Thoracic aorta (tissue), 2 donors: Measurements from ENCODE around the gene RFTN2. TPM values are rescaled to one million over a fixed set of nuclear protein-coding genes. Genes with fewer than 3 reads are reported as not detected.

Experiments used
- ATAC-seq: fragments of 150-250 bp; one replicate; pipeline ENCODE4 v1.8.0; 2017; ENCODE audit warnings: low read depth; ENCODE audit not compliant: insufficient number of reproducible peaks, low FRiP score
- DNase-seq: peaks from one replicate; pipeline ENCODE4 v3.0.0-alpha.2; 2020; ENCODE audit warnings: low spot score
- H3K27ac ChIP-seq, 2 donors: fragments of 200-600 bp; sonication (generic); 1 replicate in 1 of 2; 2 replicates in 1 of 2; pipeline ENCODE4 v1.5.1; 2016; ENCODE audit warnings: mild to moderate bottlenecking in 2 of 2, moderate library complexity in 2 of 2
- H3K27me3 ChIP-seq: fragments of 200-600 bp; sonication (generic); replicated peaks from 2 replicates; pipeline ENCODE4 v1.6.0; 2016; ENCODE audit warnings: mild to moderate bottlenecking; ENCODE audit not compliant: insufficient read depth
- H3K36me3 ChIP-seq: fragments of 200-600 bp; sonication (generic); one replicate; pipeline ENCODE4 v1.5.1; 2016
- H3K4me1 ChIP-seq, 2 donors: fragments of 200-600 bp; sonication (generic); 1 replicate in 1 of 2; 2 replicates in 1 of 2; pipeline versions ENCODE4 v1.5.1 to v1.6.0; 2016; ENCODE audit warnings: low read depth in 2 of 2, mild to moderate bottlenecking in 1 of 2; ENCODE audit not compliant: control insufficient read depth in 1 of 2
- H3K4me3 ChIP-seq: fragments of 200-600 bp; sonication (generic); 2 replicates; pipeline ENCODE4 v1.5.1; 2016; ENCODE audit warnings: mild to moderate bottlenecking
- H3K9me3 ChIP-seq: fragments of 200-600 bp; sonication (generic); 2 replicates; pipeline ENCODE4 v1.5.1; 2016
- CTCF ChIP-seq: fragments of 200-600 bp; sonication (generic); IDR thresholded peaks from one replicate; pipeline ENCODE4 v1.5.1; 2019; ENCODE audit warnings: antibody characterized with exemption
- total RNA-seq, 2 donors: library from RNA; depleted of rRNA; stranded (reverse); fragments of >200 nt; gene quantifications; one replicate each; pipeline versions ENCODE4 v1.1.0 to v1.2.3, GENCODE V29; 2016

RFTN2 gene
- total RNA-seq, 2 donors from 2014 or later: 9.3 to 18.9 TPM

GRCh38 chr2:197573608-197574007 lies 101.8 kb downstream of the RFTN2 start:
- H3K4me3 ChIP-seq: no peak overlapping the region
- no peak for DNase-seq
- H3K36me3 ChIP-seq: no peaks in the 10 kb centered on the region
- TF ChIP-seq CTCF: no peak
- H3K4me1 ChIP-seq: peaks cover 0 to 4% of the 10 kb centered on the region in 2 donors
- H3K27ac ChIP-seq: no peak overlapping the region
- no peaks in the 10 kb centered on the region for H3K9me3 ChIP-seq
- ATAC-seq: no peak
- no peaks in the 10 kb centered on the region for H3K27me3 ChIP-seq

GRCh38 chr2:197571627-197572271 lies 103.6 kb downstream of the RFTN2 start:
- ATAC-seq (no peak), DNase-seq (no peak)
- no peaks in the 10 kb centered on the region for H3K27me3 ChIP-seq
- TF ChIP-seq CTCF: no peak
- H3K27ac ChIP-seq: no peak overlapping the region
- no peaks in the 10 kb centered on the region for H3K9me3 ChIP-seq
- no peaks in the 10 kb centered on the region for H3K36me3 ChIP-seq
- H3K4me3 ChIP-seq: no peak overlapping the region
- peaks cover 0 to 4% of the 10 kb centered on the region in 2 donors for H3K4me1 ChIP-seq

- Histone ChIP-seq H3K4me1 (peaks cover 7 to 10% of the 10 kb centered on the region in 2 donors), H3K9me3 (no peaks in the 10 kb centered on the region), H3K27ac (no peak overlapping the region), H3K27me3 (no peaks in the 10 kb centered on the region), H3K36me3 (no peaks in the 10 kb centered on the region), H3K4me3 (no peak overlapping the region)
- ATAC-seq: no peak
- DNase-seq: no peak
- TF ChIP-seq CTCF: no peak
Measured at GRCh38 chr2:197560146-197560665, 115.2 kb downstream of the RFTN2 start.

GRCh38 chr2:197559681-197560080 lies 115.7 kb downstream of the RFTN2 start:
- Histone ChIP-seq H3K9me3 (no peaks in the 10 kb centered on the region), H3K4me3 (no peak overlapping the region), H3K36me3 (no peaks in the 10 kb centered on the region), H3K27me3 (no peaks in the 10 kb centered on the region), H3K27ac (no peak overlapping the region), H3K4me1 (peaks cover 7 to 10% of the 10 kb centered on the region in 2 donors)
- no peak for TF ChIP-seq CTCF
- DNase-seq (no peak), ATAC-seq (no peak)

GRCh38 chr2:197558393-197558792 lies 117.0 kb downstream of the RFTN2 start:
- Histone ChIP-seq H3K9me3 (no peaks in the 10 kb centered on the region), H3K4me3 (no peak overlapping the region), H3K36me3 (peaks cover 4% of the 10 kb centered on the region), H3K27me3 (no peaks in the 10 kb centered on the region), H3K27ac (no peak overlapping the region), H3K4me1 (peaks cover 7 to 10% of the 10 kb centered on the region in 2 donors)
- no peak for TF ChIP-seq CTCF
- ATAC-seq (no peak), DNase-seq (no peak)
